ENCODE measurements around the gene RSAD1.
"Not testable (repeated sequence)": the region's sequence is repeated elsewhere in the genome, so short reads cannot be mapped to it uniquely, and the experiment has no call there.

RSAD1 gene

DNA sequence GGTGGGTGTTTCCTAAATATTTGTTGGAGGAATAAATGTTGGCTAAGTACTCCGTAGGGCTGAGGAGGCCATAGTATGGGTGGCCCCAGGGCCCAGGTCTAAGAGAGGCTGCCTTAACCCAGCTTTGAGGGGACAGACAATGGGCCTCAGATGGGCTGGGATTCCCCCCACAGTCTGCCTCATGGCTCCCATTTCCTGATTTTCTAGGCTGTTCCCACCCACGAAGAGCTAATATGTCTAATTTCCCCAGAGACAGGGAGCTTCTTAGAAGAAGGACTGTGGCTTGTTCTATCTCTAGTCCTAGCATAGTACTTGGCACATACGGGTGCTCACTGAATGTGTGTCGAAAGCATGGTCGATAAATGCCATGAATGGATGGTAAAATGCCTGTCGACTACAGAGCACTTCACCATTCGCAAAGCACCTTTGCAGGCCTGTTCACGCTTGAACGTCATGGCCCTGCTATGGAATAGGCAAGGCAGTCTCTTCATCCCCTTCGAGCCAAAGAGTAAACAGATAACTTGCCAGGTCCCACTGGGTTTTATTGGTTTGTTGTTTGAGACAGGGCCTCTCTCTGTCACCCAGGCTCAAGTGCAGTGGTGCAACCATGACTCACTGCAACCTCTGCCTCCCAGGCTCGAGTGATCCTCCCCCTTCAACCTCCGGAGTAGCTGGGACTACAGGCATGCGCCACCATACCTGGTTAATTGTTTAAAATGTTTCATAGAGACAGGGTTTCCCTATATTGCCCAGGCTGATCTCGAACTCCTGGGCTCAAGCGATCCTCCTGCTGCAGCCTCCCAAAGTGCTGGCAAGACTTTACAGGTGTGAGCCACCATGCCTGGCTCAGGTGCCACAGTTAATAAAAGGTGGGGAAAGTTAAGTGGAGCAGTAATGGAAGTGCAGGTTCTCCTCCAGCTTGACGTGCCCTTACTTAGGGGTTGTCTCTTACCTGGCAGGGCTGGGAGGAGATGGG, 19.7 kb upstream of the RSAD1 start:
- no peak for DNase-seq

DNA sequence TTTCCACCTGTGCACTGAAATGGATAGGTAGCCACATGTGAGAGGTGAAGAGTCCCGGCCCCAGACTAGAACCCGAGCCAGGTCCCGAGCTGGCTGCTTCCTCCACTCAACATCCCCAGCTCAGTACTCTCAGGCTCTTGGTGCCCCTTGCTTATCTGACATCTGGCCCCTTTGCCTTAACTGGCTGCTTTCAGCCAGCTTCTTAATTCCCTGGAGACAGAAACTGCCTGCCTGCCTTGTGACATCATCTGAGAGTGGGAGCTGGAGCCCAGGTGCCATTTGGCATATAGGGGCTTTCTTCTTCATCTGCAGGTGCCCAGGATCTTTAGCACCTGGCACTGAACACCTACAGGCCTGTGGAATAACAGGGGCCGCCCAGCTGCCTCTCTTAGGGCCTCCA, 18.9 kb upstream of the RSAD1 start:
- no peak for DNase-seq

DNA sequence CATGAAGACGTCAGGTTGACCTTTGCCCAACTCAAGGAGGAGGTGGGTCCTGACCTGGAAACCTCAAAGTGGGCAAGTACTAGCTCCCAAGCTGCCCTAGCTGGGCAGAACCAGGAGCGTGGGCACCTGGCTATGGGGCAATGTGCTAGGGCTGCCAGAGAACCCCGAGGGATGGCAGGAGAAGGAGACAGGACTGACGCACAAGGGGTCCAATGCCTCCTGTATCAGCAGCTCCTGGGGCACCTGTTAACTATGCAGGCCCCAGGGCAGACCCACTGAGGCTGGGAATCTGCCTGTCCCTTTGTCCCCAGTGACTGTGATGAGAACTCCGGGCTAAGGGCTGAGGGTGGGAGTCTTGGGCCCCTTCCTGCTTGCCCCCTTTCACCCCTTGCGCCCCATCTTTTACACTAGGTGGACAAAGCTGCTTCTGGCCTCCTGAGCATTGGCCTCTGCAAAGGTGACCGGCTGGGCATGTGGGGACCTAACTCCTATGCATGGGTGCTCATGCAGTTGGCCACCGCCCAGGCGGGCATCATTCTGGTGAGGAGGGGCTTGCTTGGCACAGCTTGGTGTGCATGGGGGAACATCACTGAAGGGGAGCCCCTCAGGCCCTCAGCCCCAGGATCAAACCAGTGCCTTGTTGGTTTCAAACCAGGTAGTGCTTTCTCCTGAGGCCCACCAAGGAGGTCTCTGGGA, 17.7 kb upstream of the RSAD1 start:
- no peak for DNase-seq

- DNase-seq: no peak
Observed at GRCh38 chr17:50461550-50462132, 17.0 kb upstream of the RSAD1 start.

DNA sequence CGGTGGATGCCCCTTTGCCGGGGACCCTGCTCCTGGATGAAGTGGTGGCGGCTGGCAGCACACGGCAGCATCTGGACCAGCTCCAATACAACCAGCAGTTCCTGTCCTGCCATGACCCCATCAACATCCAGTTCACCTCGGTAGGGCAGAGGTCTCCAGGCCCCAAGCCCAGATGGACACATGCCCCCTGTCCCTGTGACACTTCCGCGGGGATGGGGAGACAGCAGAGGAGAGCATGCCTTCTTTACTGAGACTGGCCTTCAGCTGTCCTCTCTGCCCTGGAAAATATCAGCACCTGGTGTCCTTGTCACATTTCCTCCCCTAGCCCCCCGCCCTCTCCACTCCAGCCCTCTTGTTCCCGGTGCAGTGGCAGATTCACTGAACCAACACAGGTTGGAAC, 16.2 kb upstream of the RSAD1 start:
- DNase-seq: no peak

DNA sequence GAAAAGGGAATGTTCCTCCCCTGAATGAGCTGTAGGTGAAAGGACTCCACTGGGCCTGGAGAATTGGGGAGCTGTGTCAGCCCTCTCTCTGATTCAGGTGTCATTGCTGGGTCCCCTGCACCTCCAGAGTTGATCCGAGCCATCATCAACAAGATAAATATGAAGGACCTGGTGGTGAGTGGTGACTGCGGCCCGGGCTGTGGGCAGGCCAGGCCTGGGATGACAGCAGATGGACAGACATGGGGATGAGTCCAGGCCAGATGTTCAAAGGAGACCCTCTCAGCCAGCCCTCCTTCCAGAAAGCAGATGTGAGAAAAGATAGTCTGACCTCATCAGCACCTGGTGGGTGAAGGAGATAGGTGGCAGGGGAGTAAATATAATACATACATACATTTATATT, 14.5 kb upstream of the RSAD1 start:
- DNase-seq: no peak

GRCh38 chr17:50464736-50465135, 13.9 kb upstream of the RSAD1 start:
- no peak for DNase-seq

DNA sequence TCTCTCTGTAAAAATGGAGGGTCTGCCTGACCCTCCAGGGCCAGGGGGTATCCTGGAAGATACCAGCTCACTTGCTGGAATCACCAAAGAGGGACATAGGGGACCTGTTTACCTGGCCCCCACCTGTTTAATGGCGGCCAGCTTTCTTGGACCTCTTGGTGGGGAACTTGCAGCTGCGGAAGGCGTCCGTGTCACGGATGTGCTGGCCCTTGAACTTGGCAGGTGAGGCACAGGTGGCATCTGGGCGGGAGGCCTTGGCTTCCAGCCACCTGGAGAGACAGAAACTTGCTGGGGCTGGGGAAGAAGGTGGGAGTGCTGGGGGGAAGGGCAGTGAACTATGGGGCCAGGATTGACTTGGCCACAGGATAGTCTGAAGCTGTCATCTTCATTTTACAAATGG, 13.5 kb upstream of the RSAD1 start:
- no peak for DNase-seq

DNA sequence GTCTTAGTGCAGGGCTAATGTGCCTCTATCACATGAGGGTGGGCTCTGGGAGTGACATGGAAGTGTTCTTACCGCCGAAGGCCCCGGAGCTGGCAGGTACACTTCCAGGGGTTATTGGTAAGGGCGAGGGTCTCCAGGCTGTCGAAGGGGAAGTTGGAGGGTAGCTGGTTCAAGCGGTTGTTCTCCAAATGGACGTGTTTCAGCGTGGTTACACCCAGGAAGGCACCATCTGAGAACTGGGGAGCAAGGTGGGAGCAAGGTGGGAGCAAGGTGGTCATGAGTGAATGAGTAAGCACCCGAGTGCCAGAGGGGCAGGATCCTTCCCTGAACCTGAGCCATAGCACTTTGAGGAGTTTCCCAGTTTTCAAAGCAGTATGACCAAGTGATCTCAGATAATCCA, 13.0 kb upstream of the RSAD1 start:
- DNase-seq: no peak

GRCh38 chr17:50466371-50467113, 12.1 kb upstream of the RSAD1 start:
- DNase-seq: no peak

GRCh38 chr17:50467114-50467854, 11.4 kb upstream of the RSAD1 start:
- no peak for DNase-seq

DNA sequence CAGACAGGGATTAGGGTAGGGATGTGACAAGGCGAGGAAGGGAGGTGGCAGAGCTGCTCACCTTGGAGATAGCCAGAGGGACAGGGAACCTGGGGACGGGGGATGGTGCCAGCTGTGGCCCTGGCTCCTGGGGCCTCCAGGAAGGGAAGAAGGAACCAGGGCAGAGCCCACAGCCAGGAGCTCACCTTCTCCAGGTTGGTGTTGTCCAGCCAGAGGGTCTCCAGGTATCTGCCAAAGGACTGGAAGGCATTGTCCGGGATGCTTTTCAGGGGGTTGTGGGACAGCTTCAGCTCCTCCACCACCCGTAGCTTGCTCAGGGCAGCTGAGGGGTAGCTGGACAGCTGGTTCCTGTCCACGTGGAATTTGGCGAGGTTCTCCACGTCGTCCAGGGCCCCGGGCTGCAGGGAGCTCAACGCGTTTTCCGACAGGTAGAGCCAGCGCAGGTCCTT, 10.8 kb upstream of the RSAD1 start:
- DNase-seq: no peak

- DNase-seq: no peak
Observed at GRCh38 chr17:50468304-50469207, 10.1 kb upstream of the RSAD1 start, which contains the start of gene CHAD. Gene CHAD (minus strand): TSS chr17:50468880. CDS start chr17:50468813, 67 bp downstream.

- DNase-seq: no peak
Observed at GRCh38 chr17:50469208-50469605, 9.5 kb upstream of the RSAD1 start.

GRCh38 chr17:50469671-50470305, 8.9 kb upstream of the RSAD1 start:
- DNase-seq: no peak

DNA sequence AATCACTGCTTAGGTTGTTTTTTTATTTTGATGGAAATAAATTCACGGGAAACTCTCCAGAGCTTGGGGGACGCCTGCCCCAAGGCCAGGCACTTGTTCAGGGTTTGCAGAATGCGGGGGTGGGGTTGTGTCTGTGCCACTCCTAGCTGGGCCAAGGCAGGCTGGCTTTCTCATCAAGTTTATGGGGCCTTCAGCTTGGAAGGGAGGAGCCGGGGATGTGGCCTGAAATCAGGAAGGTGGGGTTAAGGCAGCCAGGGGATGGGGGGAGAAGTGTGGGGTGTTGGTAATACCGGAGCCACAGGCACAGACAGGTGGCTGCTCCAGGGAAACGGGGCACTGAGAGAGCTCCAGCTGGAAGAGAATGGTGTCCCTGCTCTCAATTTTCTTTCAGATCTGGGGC, 8.2 kb upstream of the RSAD1 start:
- no peak for DNase-seq

DNA sequence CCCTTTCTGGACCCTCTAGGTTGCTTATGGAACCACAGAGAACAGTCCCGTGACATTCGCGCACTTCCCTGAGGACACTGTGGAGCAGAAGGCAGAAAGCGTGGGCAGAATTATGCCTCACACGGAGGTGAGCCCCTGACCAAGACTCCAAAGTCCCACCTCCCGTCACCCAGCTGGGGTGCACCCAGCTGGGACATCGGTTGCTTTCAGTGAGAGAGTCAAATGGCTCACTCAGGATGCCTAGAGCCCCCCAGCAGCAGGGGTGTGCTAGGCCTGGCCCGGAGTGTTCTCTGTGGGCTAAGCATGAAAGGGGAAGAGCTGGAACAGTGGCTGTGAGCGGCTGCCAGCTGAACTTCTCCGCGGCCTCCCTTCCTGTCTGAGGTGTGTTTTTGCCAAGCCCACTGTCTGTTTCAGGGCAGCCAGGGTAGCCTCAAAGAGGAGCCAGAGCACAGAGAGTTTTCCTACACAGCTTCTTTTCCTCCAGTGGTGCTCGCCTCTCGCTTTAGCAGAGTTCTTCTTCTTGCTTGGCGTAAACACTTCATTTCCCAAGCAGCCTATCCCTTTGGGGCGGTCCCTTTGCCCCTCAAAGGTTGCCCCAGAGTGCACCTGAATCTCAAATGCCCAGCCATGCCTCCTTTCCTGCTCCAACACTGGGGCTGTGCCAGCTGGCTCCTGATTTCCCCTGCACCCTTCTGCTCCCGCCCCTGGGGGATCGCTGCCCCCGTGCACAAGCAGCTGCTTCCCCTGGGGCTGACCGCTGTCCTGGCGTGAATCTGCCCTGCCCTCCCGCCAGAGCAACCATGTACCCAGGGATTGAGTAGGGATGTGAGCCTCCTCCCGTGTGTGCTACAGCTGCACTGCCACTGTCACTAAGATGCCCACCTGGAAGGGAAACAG, 7.4 kb upstream of the RSAD1 start:
- DNase-seq: no peak

- no peak for DNase-seq
Observed at GRCh38 chr17:50472286-50472685, 6.4 kb upstream of the RSAD1 start.

- not testable (repeated sequence) for DNase-seq
Observed at GRCh38 chr17:50472761-50473161, 5.9 kb upstream of the RSAD1 start.
